ENCODE data around the gene NAV3. TPM values are rescaled to one million over a fixed set of nuclear protein-coding genes. Genes with fewer than 3 reads are reported as not detected.

NAV3 gene
- polyA plus RNA-seq, 3 donors = 0.11 TPM; not detected in 2

GRCh38 chr12:77928078-77928477, 97.4 kb downstream of the NAV3 start:
- no peaks in the 10 kb centered on the region for H3K9me3 ChIP-seq (replicated peaks in 1 of 2; ENCODE audit: control insufficient read depth in 1 of 2, insufficient read depth in 1 of 2, low read length in 2 of 2)
- no peak for TF ChIP-seq CTCF (IDR thresholded peaks at IDR 0.05)
- H3K9ac ChIP-seq (ENCODE audit: insufficient read depth, low read length, poor library complexity, severe bottlenecking) = no peak overlapping the region
- H4K20me1 ChIP-seq (ENCODE audit: insufficient read depth, low read length) = no peaks in the 10 kb centered on the region
- H3K4me3 Mint-ChIP-seq = no peak overlapping the region
- H2AFZ ChIP-seq (ENCODE audit: insufficient read depth, low read depth, low read length, poor library complexity, severe bottlenecking) = no peak overlapping the region
- H3K4me1 Mint-ChIP-seq = no peaks in the 10 kb centered on the region
- H3K27ac Mint-ChIP-seq = no peak overlapping the region
- H3K4me1 ChIP-seq (ENCODE audit: control insufficient read depth in 1 of 2, insufficient read depth in 2 of 2, low read length in 2 of 2) = no peaks in the 10 kb centered on the region
- DNase-seq = no peak
- peaks cover 0 to 5% (median 0%) of the 10 kb centered on the region in 7 donors for H3K9me3 Mint-ChIP-seq
- no peak overlapping the region for H3K4me3 ChIP-seq (replicated peaks in 1 of 3; ENCODE audit: low read depth in 2 of 3, low read length in 3 of 3)
- no peaks in the 10 kb centered on the region for H3K27me3 ChIP-seq (ENCODE audit: control insufficient read depth in 2 of 2, insufficient read depth in 2 of 2, low read length in 2 of 2)
- peaks cover 0 to 10% (median 8%) of the 10 kb centered on the region in 3 donors for H3K27me3 Mint-ChIP-seq (ENCODE audit: low read depth in 3 of 3)
- no peaks in the 10 kb centered on the region for H3K36me3 ChIP-seq (replicated peaks in 1 of 2; ENCODE audit: control insufficient read depth in 1 of 2, insufficient read depth in 2 of 2, low read length in 2 of 2)
- H3K27ac ChIP-seq (ENCODE audit: low read depth in 1 of 2, low read length in 2 of 2) = no peak overlapping the region
- H3K36me3 Mint-ChIP-seq = no peaks in the 10 kb centered on the region
- H3K4me2 ChIP-seq (replicated peaks; ENCODE audit: extremely low read depth, low read length, poor library complexity, severe bottlenecking) = no peak overlapping the region
- no peaks in the 10 kb centered on the region for H3K79me2 ChIP-seq (ENCODE audit: insufficient read depth, low read length)
- intact Hi-C loops (cut with micrococcal nuclease) = no loop called here
- WGBS (ENCODE audit: insufficient coverage) = 93% methylated on average over 3 of the region's 8 CpGs

- Histone ChIP-seq H3K79me2 (ENCODE audit: insufficient read depth, low read length) (no peaks in the 10 kb centered on the region), H3K27ac (ENCODE audit: low read depth in 1 of 2, low read length in 2 of 2) (no peak overlapping the region), H3K9me3 (replicated peaks in 1 of 2; ENCODE audit: control insufficient read depth in 1 of 2, insufficient read depth in 1 of 2, low read length in 2 of 2) (no peaks in the 10 kb centered on the region), H3K27me3 (ENCODE audit: control insufficient read depth in 2 of 2, insufficient read depth in 2 of 2, low read length in 2 of 2) (no peaks in the 10 kb centered on the region), H3K4me3 (replicated peaks in 1 of 3; ENCODE audit: low read depth in 2 of 3, low read length in 3 of 3) (no peak overlapping the region), H3K4me1 (ENCODE audit: control insufficient read depth in 1 of 2, insufficient read depth in 2 of 2, low read length in 2 of 2) (no peaks in the 10 kb centered on the region), H3K9ac (ENCODE audit: insufficient read depth, low read length, poor library complexity, severe bottlenecking) (no peak overlapping the region), H2AFZ (ENCODE audit: insufficient read depth, low read depth, low read length, poor library complexity, severe bottlenecking) (no peak overlapping the region), H3K36me3 (replicated peaks in 1 of 2; ENCODE audit: control insufficient read depth in 1 of 2, insufficient read depth in 2 of 2, low read length in 2 of 2) (no peaks in the 10 kb centered on the region), H3K4me2 (replicated peaks; ENCODE audit: extremely low read depth, low read length, poor library complexity, severe bottlenecking) (no peak overlapping the region), H4K20me1 (ENCODE audit: insufficient read depth, low read length) (no peaks in the 10 kb centered on the region)
- H3K4me1 Mint-ChIP-seq = no peaks in the 10 kb centered on the region
- no peak overlapping the region for H3K27ac Mint-ChIP-seq
- peaks cover 0 to 9% (median 4%) of the 10 kb centered on the region in 3 donors for H3K27me3 Mint-ChIP-seq (ENCODE audit: low read depth in 3 of 3)
- intact Hi-C loops (cut with micrococcal nuclease) = no loop called here
- no peaks in the 10 kb centered on the region for H3K36me3 Mint-ChIP-seq
- peaks cover 0 to 4% (median 2%) of the 10 kb centered on the region in 7 donors for H3K9me3 Mint-ChIP-seq
- WGBS (ENCODE audit: insufficient coverage) = no CpG with 5 or more reads among the region's 2 CpGs
- TF ChIP-seq CTCF (IDR thresholded peaks at IDR 0.05) = no peak
- no peak for DNase-seq
- no peak overlapping the region for H3K4me3 Mint-ChIP-seq
These were observed 101.5 kb downstream of the NAV3 start for GRCh38 chr12:77932216-77932615.

Data from CD14-positive monocyte (primary cell).